IMR-90 (cell line): ENCODE results near the gene SMIM24. TPM values are rescaled to one million over a fixed set of nuclear protein-coding genes. Genes with fewer than 3 reads are reported as not detected.

Experiments
- CTCF ChIP-seq: conservative IDR thresholded peaks from 2 replicates; pipeline ENCODE4 v1.5.1; 2012; ENCODE audit warnings: mild to moderate bottlenecking, low read depth, low read length, improper control_type of control experiment
- FOS ChIP-seq: fragments of 150-350 bp; IDR thresholded peaks from 2 replicates; pipeline ENCODE4 v1.6.1; 2016; ENCODE audit warnings: low read depth, low read length
- MAFK ChIP-seq: IDR thresholded peaks from 2 replicates; pipeline ENCODE4 v1.6.1; 2012; ENCODE audit warnings: low read depth, low read length, improper control_type of control experiment
- polyA plus RNA-seq, 3 experiments: library from polyadenylated mRNA; depleted of rRNA; stranded (reverse); fragments of >200 nt; gene quantifications; 2 replicates each; pipeline ENCODE4 v1.2.3, GENCODE V29; 2012; ENCODE audit warnings: low replicate concordance in 1 of 3
- total RNA-seq: library from RNA; depleted of rRNA; stranded (reverse); fragments of >200 nt; gene quantifications from 2 replicates; pipeline ENCODE4 v1.2.3, GENCODE V29; 2012

Gene SMIM24
- total and polyA plus RNA-seq, 2 of the 4 experiments (the other 2 are of a cell fraction), result not detected

DNA sequence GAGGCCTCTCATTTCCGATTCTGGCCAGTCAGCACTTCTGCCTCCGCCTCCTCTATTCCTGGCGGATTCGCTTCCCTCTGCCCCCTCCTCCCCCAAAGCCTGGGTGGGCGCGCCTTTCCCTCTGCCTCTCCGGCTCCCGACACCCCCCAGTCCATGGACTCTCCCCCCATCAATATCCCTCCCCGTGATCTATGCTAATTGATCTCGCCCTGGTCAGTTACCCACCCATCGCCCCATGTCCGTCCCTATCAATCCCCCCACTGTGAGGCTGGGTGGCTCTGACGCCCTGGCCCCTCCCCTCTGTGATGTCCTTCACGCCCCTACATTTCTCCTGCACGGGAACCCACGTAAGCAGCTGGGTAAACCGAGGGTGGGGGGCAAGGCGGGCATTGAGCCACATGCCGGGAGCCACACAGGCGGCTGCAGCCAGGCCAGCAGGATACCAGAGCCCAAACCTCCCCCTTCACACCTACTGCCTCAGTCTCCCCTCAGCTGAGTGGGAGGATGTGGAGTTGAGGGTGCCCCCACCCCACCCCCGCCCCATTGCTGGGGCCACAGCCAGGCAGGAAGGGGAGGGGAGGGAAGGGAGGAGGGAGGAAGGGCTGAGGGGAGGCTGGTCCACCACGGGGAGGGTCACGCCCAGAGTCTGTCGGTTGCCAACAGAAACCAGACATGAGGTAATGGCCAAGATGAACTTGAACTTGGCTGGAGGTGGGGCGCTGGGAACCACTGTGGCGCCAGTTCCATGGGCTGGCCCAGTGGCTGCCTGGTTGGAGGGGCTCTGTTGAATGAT, 21.0 kb downstream of the SMIM24 start (continued):
- no peak for TF ChIP-seq CTCF
- no peak for TF ChIP-seq FOS
- TF ChIP-seq MAFK, result peak; percentile 97
